Neural progenitor cell (in vitro differentiated cells): Measurements from ENCODE around the gene NUP62CL.

ENCODE experiments used
- CTCF ChIP-seq: fragments of 200-600 bp; sonication (generic); IDR thresholded peaks from 2 replicates; pipeline ENCODE4 v1.5.1; 2017; ENCODE audit warnings: antibody characterized with exemption, mild to moderate bottlenecking
- EZH2 ChIP-seq: fragments of 200-600 bp; sonication (generic); IDR thresholded peaks from 2 replicates; pipeline ENCODE4 v1.6.1; 2017; ENCODE audit warnings: antibody characterized with exemption, mild to moderate bottlenecking, moderate library complexity
- EZH2phosphoT487 ChIP-seq: fragments of 200-600 bp; sonication (generic); IDR thresholded peaks from 2 replicates; pipeline ENCODE4 v1.6.1; 2017; ENCODE audit warnings: antibody characterized with exemption

- TF ChIP-seq EZH2 = no peak
- TF ChIP-seq CTCF = no peak
- TF ChIP-seq EZH2phosphoT487 = no peak
These were observed 21.7 kb upstream of the NUP62CL start for GRCh38 chrX:107227780-107228485.
